ENCODE results near the gene SLC15A4.

Gene SLC15A4

GRCh38 chr12:128813392-128813791 is 10.4 kb downstream of the SLC15A4 start:
- no peak for TF ChIP-seq ZFP30 (CRISPR knock-in tag; IDR thresholded peaks at IDR 0.05)
- no peak for TF ChIP-seq ISL1 (CRISPR knock-in tag; IDR thresholded peaks at IDR 0.05)
- no peak for TF ChIP-seq ZNF70 (CRISPR knock-in tag; IDR thresholded peaks at IDR 0.05)
- TF ChIP-seq SNAI2 (CRISPR knock-in tag; IDR thresholded peaks at IDR 0.05) = no peak
- TF ChIP-seq ZC3H10 (CRISPR knock-in tag; IDR thresholded peaks at IDR 0.05) = no peak
- no peak for TF ChIP-seq BACH2 (CRISPR knock-in tag; IDR thresholded peaks at IDR 0.05; ENCODE audit: borderline replicate concordance)
- TF ChIP-seq, protein P1, sequence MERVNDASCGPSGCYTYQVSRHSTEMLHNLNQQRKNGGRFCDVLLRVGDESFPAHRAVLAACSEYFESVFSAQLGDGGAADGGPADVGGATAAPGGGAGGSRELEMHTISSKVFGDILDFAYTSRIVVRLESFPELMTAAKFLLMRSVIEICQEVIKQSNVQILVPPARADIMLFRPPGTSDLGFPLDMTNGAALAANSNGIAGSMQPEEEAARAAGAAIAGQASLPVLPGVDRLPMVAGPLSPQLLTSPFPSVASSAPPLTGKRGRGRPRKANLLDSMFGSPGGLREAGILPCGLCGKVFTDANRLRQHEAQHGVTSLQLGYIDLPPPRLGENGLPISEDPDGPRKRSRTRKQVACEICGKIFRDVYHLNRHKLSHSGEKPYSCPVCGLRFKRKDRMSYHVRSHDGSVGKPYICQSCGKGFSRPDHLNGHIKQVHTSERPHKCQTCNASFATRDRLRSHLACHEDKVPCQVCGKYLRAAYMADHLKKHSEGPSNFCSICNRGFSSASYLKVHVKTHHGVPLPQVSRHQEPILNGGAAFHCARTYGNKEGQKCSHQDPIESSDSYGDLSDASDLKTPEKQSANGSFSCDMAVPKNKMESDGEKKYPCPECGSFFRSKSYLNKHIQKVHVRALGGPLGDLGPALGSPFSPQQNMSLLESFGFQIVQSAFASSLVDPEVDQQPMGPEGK (CRISPR knock-in tag; IDR thresholded peaks at IDR 0.05; ENCODE audit: borderline replicate concordance) = no peak
- TF ChIP-seq ARNTL (CRISPR knock-in tag; IDR thresholded peaks at IDR 0.05; ENCODE audit: borderline replicate concordance, low read depth) = no peak
- no peak for TF ChIP-seq ZFP3 (CRISPR knock-in tag; IDR thresholded peaks at IDR 0.05)
- TF ChIP-seq OSR1 (CRISPR knock-in tag; IDR thresholded peaks at IDR 0.05) = no peak
- TF ChIP-seq GLIS3 (CRISPR knock-in tag; IDR thresholded peaks at IDR 0.05) = no peak
- no peak for TF ChIP-seq CREB5 (CRISPR knock-in tag; IDR thresholded peaks at IDR 0.05; ENCODE audit: low read depth)
- TF ChIP-seq ZNF565 (CRISPR knock-in tag; conservative IDR thresholded peaks at IDR 0.05; ENCODE audit: low read depth) = no peak
- TF ChIP-seq ZNF8 (CRISPR knock-in tag; IDR thresholded peaks at IDR 0.05) = no peak
- no peak for TF ChIP-seq ESRRG (CRISPR knock-in tag; IDR thresholded peaks at IDR 0.05)
- TF ChIP-seq PPARA (CRISPR knock-in tag; IDR thresholded peaks at IDR 0.05; ENCODE audit: borderline replicate concordance) = no peak
- no peak for ATAC-seq

DNA sequence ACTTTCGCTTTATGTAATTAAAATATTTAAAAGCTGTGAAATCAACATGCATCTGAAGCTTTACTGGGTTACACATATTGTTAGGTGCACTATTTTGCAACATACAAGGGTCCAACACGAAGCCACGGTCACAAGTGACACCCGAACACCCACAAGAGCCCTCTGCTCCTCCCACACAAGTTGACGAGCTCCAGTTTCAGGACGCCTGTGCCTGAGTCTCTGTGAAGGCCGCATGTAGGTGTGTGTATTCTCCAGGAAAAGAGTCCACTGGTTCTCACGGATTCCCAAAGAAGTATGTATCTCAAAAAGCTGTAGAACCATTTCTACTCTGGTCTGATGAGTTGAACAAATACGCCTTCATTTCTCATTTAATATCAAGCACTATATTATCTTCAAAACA is 12.0 kb downstream of the SLC15A4 start:
- ATAC-seq = no peak
- TF ChIP-seq, protein P2, sequence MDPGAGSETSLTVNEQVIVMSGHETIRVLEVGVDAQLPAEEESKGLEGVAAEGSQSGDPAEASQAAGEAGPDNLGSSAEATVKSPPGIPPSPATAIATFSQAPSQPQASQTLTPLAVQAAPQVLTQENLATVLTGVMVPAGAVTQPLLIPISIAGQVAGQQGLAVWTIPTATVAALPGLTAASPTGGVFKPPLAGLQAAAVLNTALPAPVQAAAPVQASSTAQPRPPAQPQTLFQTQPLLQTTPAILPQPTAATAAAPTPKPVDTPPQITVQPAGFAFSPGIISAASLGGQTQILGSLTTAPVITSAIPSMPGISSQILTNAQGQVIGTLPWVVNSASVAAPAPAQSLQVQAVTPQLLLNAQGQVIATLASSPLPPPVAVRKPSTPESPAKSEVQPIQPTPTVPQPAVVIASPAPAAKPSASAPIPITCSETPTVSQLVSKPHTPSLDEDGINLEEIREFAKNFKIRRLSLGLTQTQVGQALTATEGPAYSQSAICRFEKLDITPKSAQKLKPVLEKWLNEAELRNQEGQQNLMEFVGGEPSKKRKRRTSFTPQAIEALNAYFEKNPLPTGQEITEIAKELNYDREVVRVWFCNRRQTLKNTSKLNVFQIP (CRISPR knock-in tag; IDR thresholded peaks at IDR 0.05; ENCODE audit: borderline replicate concordance, low read depth) = no peak
- no peak for TF ChIP-seq ZFP3 (CRISPR knock-in tag; IDR thresholded peaks at IDR 0.05)
- TF ChIP-seq ARNTL (CRISPR knock-in tag; IDR thresholded peaks at IDR 0.05; ENCODE audit: borderline replicate concordance, low read depth) = no peak
- no peak for TF ChIP-seq CSRNP3 (CRISPR knock-in tag; IDR thresholded peaks at IDR 0.05)
- no peak for TF ChIP-seq ZNF565 (CRISPR knock-in tag; conservative IDR thresholded peaks at IDR 0.05; ENCODE audit: low read depth)
- TF ChIP-seq ZC3H10 (CRISPR knock-in tag; IDR thresholded peaks at IDR 0.05) = no peak
- TF ChIP-seq CREB5 (CRISPR knock-in tag; IDR thresholded peaks at IDR 0.05; ENCODE audit: low read depth) = no peak
- TF ChIP-seq SNAI2 (CRISPR knock-in tag; IDR thresholded peaks at IDR 0.05) = no peak
- no peak for TF ChIP-seq ZFP30 (CRISPR knock-in tag; IDR thresholded peaks at IDR 0.05)
- TF ChIP-seq GLIS3 (CRISPR knock-in tag; IDR thresholded peaks at IDR 0.05) = no peak
- TF ChIP-seq TSHZ2 (CRISPR knock-in tag; IDR thresholded peaks at IDR 0.05) = no peak
- TF ChIP-seq TCF4 (CRISPR knock-in tag; IDR thresholded peaks at IDR 0.05; ENCODE audit: borderline replicate concordance) = no peak
- TF ChIP-seq BACH2 (CRISPR knock-in tag; IDR thresholded peaks at IDR 0.05; ENCODE audit: borderline replicate concordance) = no peak
- no peak for TF ChIP-seq ISL1 (CRISPR knock-in tag; IDR thresholded peaks at IDR 0.05)
- TF ChIP-seq RARB (CRISPR knock-in tag; IDR thresholded peaks at IDR 0.05) = no peak
- TF ChIP-seq OSR1 (CRISPR knock-in tag; IDR thresholded peaks at IDR 0.05) = no peak
- TF ChIP-seq CSDC2 (CRISPR knock-in tag; IDR thresholded peaks at IDR 0.05) = no peak
- TF ChIP-seq ESRRG (CRISPR knock-in tag; IDR thresholded peaks at IDR 0.05) = no peak

Measured in SK-N-SH treated with all-trans-retinoic acid at 6 μM for 48 hours (cell line).